HT1080 (cell line): ENCODE results near the gene EXOC1L. TPM values are rescaled to one million over a fixed set of nuclear protein-coding genes. Genes with fewer than 3 reads are reported as not detected.

Experiments
- DNase-seq: peaks from one replicate; pipeline ENCODE4 v3.0.0-alpha.2; 2015; ENCODE audit warnings: low read depth
- small RNA-seq: library from RNA; depleted of rRNA; stranded (forward); fragments of <200 nt; gene quantifications from one replicate; pipeline ENCODE3, GENCODE V24; 2014
- total RNA-seq: library from RNA; depleted of rRNA; stranded (reverse); fragments of >200 nt; shearing (Covaris generic); gene quantifications from 2 replicates; pipeline ENCODE4 v1.2.3, GENCODE V29; 2014; rRNA removed

EXOC1L gene
- total RNA-seq, 1 experiment from 2014 or later, result not detected

DNA sequence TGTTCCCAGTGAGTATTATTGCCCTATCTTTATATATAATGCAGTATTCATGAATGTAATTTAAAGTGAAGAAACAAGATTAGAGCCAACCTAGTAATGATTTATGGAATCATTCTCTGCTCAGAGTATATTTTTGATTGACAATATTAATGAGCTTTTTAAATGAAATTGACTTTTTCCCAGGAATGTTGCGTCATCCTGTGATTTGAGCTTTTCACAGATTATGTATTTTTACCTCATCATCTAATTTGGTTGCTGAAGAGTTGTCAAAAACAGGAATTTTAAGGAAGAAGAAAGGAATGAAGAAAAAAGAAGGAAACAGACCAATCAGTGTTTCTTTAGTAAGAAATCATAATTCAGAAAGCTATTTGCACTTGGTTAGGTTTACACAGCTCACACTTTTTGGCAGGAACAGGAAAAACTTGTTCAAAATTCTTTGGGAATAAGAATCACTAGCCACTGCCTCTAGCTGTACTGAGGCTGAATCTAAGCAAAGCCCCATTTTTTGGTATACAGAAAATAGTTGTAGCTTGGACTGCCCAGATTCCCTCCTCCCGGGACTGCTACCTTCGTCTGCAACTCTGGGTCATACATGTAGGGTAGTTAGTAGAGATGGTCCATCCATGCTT, 61.2 kb downstream of the EXOC1L start:
- no peak for DNase-seq

DNA sequence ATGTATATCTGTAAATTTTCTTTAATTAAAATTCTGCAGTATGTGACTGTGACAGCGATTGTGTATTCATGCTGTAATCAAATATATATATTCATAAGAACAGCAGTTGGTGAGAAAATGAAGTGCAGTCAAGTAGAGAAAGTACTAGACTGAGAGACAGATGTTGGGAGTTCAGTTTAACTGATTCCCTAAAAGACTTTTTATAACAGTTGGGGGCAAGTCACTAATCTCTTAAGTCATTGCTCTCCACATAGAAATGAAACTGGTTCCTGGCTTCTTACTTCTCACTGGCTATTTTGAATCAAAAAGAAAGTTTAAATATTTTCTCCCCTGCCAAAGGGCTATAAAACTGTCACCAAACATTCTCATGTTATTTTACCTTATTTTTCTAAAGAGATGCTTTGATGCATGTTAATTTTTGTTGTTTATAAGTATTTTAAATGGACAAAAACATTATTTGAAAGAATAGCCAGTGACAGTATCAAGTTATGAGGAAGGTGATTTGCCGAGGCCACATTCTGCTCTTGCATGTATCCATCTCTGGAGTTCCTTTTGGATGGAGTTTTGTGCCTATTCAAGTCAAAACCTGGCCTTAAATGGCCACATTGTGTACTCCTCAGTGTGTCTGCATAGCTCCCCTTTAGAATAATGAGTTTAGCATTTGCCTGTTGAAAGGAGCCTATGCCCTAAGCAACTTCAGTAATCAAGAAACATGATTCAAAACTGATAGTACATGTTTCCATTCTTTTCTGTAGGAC, 64.7 kb downstream of the EXOC1L start:
- no peak for DNase-seq

DNA sequence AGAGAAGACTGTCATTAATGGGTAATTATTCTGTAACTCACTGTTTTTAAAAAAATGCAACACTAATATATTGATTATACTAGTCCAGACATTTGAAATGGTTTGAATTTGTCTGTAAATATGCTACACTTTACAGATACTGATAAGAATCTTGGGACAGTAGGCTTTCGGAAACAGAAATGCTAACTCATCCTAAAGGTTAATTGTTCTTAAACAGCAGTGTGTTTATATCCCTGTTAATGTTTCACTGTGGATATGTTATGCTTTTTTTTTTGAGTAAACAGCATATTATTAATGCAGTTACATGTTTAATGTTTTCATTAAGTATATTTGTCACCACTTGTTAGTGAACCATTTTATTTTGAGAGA, 65.2 kb downstream of the EXOC1L start:
- no peak for DNase-seq

Small RNA genes within 50 kb of the gene (small RNA-seq; reads per million reads assigned to genes)
- gene RNU6-276P (not detected), gene RNU6-652P (not detected)

Other genes starting within 250 kb of the EXOC1L start
- not detected in 2 replicates for gene PDCL2, start 227.5 kb upstream of the EXOC1L start, total RNA-seq
- 4.2 TPM in 2 replicates for gene NMU, start 183.5 kb upstream of the EXOC1L start, total RNA-seq
- 42.3 and 48.2 TPM in 2 replicates for gene EXOC1, start 33.9 kb downstream of the EXOC1L start, total RNA-seq
- gene CEP135, start 129.2 kb downstream of the EXOC1L start, total RNA-seq, result 8.1 and 8.7 TPM in 2 replicates